ENCODE measurements around the gene RASD2.

Gene RASD2

GRCh38 chr22:35542157-35542938 is 1.7 kb downstream of the RASD2 start:
- peak; percentile 76 for DNase-seq

- DNase-seq, result peak; percentile 62
These were observed 2.4 kb downstream of the RASD2 start for GRCh38 chr22:35542939-35543516.

GRCh38 chr22:35543702-35544101 is 3.1 kb downstream of the RASD2 start:
- no peak for DNase-seq

GRCh38 chr22:35544189-35544588 is 3.6 kb downstream of the RASD2 start:
- DNase-seq, result peak; percentile 66

GRCh38 chr22:35544827-35545226 is 4.2 kb downstream of the RASD2 start:
- no peak for DNase-seq

- DNase-seq, result no peak
These were observed 6.3 kb downstream of the RASD2 start for GRCh38 chr22:35546886-35547285.

- no peak for DNase-seq
These were observed 7.5 kb downstream of the RASD2 start for GRCh38 chr22:35547987-35548721.

GRCh38 chr22:35548722-35549112 is 8.1 kb downstream of the RASD2 start:
- DNase-seq, result no peak

- no peak for DNase-seq
These were observed 8.7 kb downstream of the RASD2 start for GRCh38 chr22:35549328-35549727.

- no peak for DNase-seq
These were observed 11.0 kb downstream of the RASD2 start for GRCh38 chr22:35551549-35552177.

- peak; percentile 42 for DNase-seq
These were observed 11.7 kb downstream of the RASD2 start for GRCh38 chr22:35552196-35552842.

- no peak for DNase-seq
These were observed 12.2 kb downstream of the RASD2 start for GRCh38 chr22:35552846-35553245.

GRCh38 chr22:35553341-35553740 is 12.7 kb downstream of the RASD2 start:
- no peak for DNase-seq

- DNase-seq, result no peak
These were observed 13.7 kb downstream of the RASD2 start for GRCh38 chr22:35554297-35554845.

GRCh38 chr22:35555483-35555890 is 14.9 kb downstream of the RASD2 start:
- no peak for DNase-seq

GRCh38 chr22:35555946-35556547 is 15.4 kb downstream of the RASD2 start:
- DNase-seq, result no peak

GRCh38 chr22:35556666-35557065 is 16.0 kb downstream of the RASD2 start:
- no peak for DNase-seq

- DNase-seq, result no peak
These were observed 17.4 kb downstream of the RASD2 start for GRCh38 chr22:35558031-35558430.

- no peak for DNase-seq
These were observed 18.1 kb downstream of the RASD2 start for GRCh38 chr22:35558719-35559118.

GRCh38 chr22:35559354-35560005 is 18.8 kb downstream of the RASD2 start:
- DNase-seq, result no peak

- DNase-seq, result no peak
These were observed 19.7 kb downstream of the RASD2 start for GRCh38 chr22:35560366-35560765.

- no peak for DNase-seq
These were observed 20.2 kb downstream of the RASD2 start for GRCh38 chr22:35560824-35561223.

Measured in NCI-H69 (cell line).